ENCODE results near the gene COG5.
"Not testable (repeated sequence)": the region's sequence is repeated elsewhere in the genome, so short reads cannot be mapped to it uniquely, and the experiment has no call there.

Gene COG5

DNA sequence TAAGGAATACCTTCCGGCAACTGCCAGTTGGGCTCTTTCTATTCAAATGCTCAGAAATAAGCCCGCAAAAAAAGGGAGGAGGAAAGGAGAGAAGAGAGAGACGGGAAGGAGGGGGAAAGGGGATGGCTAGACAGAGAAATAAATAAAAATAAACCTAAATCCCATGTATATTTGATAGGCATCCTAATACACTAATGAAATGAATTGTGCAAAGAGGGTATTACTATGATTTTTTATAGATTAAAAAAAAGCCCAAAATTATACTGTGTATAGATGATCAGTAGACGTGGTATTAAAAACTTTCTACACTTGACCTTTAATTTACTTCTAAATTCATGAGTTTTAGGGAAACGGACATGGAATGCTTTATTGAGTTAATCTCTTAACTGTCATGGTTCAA lies 305.0 kb downstream of the COG5 start:
- DNase-seq: no peak

DNA sequence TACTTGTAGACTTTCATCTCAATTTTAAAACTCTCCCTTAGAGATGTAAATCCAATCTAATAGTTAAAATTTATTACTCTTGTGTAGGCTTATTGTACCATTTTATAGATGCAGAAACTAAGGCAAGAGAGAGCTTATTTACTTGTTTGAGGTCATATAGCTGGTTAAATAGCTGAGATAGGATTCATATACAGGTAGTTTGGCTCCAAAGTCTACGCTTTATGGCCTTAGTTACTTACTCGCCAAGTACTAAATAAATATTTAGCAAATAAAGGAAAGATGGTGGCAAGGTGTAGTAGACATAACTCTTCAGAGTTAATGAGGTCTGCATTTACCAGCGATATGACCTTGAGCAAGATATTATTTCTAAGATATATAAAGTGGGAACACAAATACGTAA lies 308.1 kb downstream of the COG5 start:
- no peak for DNase-seq

DNA sequence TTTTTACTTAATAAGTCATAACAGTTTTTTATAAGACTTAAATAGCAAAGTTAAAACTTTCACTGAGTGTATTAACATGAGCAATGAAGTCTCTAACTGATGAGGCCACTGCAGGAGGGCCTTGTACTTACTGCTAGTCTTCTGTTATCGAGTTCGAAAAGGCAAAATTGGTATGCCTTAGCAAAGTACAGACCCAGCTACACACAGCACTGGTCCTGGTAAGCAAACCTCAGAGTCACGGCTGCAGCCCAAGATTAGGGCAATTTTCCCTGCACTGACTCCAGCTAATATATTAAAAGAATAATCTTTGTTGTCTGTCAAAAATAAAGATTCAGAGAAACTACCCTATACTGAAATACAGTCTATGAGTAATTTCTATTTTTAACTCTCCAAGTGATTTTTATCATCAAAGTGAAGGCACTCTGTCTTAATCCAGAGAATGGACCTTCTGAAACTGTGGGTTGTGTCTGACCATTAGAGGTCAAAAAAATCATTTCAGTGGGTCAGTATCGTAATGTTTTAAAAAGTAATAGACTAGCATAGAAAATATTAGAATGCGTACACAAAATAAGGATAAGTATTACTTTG lies 309.2 kb downstream of the COG5 start:
- no peak for DNase-seq

DNA sequence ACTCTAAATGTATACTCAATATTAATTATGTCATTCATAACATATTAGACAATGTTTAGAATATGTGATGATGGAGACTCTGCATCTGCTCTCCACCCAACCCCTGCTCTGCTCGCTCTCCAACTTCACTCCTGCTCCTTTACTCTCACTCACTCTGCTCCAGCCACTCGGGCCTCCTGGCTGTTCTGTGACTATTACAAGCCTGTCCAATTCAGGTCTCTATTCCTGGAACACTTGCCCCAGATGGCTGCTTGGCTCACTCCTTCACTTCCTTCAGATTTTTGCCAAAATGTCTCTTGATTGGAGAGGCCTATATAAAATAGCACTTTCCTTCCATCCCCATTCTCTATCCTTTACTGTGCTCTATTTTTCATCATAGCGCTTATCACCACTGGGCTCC lies 310.1 kb downstream of the COG5 start:
- DNase-seq: no peak

DNA sequence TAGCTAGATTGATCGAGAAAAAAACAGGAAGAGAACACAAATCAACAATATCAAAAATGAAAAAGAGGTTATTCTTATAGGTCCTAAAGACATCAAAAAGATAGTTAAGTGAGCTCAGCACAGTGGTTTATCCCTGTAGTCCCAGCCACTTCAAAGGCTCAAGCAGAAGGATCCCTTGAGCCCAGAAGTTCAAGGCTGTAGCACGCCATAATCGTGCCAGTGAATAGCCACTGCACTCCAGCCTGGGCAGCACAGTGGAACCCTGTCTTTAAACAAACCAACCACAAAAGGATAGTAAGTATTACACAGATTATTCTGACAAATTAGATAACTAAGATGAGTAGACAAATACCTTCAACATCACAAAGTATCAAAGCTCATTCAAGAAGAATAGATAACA lies 311.8 kb downstream of the COG5 start:
- DNase-seq: no peak

DNA sequence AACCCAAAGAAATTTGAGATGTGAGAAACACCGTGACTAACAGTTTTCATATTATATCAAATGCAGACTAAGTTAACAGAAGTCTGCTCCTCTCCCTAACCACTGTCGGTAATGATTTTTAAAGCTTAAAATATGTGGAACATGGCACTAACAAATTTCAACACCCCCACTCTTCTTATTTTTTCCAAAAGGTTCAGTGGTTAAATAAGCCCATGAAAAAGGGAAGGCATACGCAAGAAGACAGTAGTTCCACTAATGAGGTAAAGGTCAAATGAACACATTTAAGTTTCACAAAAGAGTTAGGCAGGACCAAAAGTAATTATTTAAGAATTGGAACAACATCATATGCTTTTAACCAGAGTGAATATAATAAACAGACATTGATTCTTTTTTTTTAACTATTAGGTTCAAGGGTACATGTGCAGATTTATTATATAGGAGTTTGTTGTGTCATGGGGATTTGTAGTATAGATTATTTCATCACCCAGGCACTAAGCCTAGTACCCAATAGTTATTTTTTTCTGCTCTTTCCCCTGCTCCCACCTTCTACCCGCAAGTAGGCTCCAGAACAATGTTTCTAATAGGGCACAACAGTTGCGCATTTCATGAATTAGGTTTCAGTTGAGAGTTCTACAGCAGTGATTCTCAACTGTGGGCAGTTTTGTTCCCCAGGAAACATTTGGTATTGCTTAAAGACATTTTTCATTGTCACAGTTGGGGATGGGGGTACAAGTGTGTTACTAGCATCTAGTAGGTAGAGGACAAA lies 315.0 kb downstream of the COG5 start:
- no peak for DNase-seq

DNA sequence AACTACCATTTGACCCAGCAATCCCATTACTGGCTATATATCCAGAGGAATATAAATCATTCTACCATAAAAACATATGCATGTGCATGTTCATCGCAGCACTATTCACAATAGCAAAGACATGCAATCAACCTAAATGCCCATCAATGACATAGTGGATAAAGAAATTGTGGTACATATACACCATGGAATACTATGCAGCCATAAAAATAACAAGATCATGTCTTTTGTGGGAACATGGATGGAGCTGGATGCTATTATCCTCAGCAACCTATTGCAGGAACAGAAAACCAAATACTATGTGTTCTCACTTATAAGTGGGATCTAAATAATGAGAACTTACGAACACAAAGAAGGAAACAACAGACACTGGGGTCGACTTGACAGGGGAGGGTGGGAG lies 316.9 kb downstream of the COG5 start:
- not testable (repeated sequence) for DNase-seq

DNA sequence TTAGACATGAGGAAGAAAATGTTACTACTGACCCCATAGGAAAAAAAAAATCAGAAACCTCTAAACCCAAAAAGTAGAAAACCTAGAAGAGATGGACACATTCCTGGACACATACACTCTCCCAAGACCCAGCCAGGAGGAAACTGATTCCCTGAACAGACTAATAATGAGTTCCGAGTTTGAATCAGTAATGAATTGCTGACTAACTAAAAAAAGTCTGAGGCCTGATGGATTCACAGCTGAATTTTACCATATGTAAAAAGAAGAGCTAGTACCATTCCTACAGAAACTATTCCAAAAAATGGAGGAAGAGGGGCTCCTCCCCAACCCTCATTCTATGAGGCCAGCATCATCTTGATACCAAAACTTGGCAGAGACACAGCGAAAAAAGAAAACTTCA lies 319.1 kb downstream of the COG5 start:
- no peak for DNase-seq

DNA sequence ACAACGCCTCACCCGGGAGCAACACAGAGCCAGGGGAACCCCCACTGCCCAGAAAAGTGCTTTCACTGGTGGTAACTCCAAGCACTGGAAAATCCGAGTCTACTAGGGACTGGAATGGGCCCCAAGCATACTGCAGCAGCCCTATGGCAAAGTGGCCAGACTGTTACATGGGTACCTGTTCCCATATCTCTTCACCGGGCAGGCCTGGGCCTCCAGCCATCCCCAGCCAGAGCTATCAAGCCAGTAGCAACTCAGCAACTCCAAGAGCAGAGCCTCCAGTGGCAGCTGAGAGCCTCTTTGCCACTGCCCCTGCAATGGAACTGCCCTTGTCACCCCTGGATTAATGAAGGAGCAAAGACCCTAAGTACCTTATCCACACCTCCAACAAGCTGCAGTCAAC lies 321.5 kb downstream of the COG5 start:
- no peak for DNase-seq

DNA sequence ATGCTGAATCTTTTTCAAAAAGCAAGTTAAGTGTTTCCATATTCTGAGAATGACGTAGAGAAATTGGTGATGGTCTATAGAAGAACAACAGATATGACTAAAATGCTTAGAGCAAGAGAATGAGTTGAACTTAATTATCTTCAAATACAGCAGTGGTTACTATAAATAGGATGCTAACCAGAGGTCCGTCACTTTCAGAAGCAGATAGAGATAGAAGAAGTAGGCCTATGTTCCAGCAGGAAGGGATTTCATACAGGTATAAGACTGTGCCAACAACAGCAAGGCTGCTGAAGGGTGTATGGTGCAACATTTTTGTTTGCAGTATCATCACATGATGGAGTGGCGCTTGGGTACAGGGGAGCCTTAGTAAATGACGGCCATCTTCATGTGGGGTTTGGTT lies 326.3 kb downstream of the COG5 start:
- DNase-seq: no peak

DNA sequence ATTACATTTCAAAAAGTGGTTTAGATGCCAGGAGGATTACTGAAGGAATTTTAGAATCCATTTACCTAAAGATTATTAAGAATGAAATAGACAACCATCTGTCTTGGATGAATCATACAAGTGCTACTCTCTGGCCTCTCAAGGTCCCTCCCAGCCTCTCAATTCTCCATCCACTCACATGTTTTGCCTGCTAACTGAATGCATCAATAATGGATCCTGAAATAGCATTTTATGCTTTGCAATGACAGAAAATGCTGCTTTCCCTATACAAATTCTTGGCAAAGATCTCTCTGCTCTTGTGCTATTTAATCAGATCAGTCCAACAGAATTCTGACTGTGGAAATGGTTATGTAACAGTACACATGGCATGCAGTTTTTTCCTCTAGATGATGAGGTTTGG lies 326.9 kb downstream of the COG5 start:
- DNase-seq: no peak

DNA sequence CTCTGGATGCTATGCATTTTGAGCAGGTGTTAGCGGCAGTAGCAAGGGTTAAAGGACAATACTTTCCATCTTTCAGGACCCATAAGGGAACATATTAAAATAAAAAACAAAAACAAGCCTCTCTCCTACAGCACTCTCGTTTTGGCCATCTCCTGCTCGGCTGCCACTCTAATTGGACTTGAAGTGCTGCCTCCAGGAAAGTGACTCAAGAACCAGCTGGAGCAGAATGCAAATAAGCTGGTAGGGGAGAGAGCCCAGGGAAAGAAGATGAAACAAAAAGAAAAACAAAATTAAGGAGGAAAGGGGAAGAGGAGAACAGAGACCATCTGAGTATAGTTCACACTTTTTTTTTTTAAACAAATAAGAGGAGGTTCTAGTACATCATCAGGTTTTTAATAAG lies 329.3 kb downstream of the COG5 start:
- no peak for DNase-seq

DNA sequence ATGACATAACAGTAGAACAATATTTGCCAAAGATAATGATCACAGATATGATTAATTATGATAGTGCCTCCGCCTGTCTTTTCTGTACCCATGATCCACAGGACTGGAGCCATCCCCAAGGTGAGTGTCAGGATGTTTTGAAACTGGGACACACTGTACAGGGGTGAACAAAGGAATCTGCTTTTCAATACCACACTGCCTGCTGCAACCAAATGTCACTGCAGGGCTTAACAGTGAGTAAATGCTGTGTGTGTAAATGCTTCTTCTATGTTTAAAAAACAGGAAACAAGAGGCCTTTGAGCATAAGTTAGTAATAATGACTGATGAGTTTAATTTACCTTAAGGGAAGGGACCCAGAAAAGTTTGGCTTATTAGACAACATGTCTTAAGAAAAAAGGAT lies 329.7 kb downstream of the COG5 start:
- no peak for DNase-seq

DNA sequence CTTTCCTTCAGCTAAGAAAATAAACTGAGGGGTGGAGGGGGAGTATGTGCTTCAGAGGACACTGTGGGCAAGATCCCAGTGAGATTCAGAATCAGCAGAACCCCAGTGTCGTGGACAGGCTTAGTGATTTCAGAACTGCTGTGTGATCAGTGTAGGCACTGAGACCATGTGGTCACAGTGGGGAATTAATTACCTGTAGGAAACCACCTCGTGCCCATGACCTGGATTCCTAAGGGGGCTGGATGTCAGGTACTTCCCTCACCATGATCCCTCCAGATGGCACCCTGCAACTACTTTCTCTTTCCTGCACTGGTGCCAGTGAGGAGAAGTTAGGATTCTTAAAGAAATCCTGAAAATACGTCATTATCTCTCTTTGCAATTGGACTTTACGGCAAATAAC lies 330.5 kb downstream of the COG5 start:
- DNase-seq: no peak

DNA sequence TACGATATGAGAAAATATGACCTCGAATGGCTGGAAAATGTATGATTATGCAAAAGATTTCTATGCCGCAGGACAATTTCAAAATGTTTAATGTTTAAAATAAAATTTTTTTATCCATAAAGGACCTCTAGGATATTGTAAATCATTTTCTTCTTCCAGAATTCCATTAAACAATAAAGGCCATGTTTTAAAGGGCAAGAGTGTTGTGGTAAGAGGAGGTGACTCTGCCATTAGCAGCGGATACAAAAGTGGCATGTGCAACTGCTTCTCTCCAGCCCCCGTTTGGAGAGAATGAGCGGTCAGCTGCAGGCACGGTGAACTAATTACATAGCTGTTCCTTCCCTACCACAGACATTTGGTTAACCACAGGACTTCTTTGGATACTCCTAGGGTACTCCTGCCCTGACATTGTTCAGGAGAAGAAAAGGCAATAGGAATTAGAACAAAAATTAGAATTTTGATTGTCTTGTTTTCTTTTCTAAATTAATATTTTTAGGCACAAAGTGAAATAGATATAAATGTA lies 331.1 kb downstream of the COG5 start:
- no peak for DNase-seq

DNA sequence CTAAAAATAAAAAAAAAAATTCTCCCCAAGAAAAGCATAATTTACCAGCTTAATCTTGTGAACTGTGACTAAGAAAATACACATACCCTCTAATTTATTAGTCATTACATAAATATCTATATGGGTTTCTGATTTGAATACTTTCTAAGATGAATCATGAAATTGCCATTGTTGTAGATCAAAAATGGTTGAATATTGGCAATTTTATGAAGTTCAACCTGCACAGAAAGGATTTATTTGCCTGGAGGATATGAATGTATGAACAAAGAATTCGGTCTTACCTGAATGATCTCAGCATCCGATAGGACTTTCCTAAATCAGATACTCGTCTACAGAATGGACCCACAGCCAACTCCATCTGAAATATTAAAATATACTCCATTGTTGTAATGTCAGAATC lies 333.4 kb downstream of the COG5 start:
- DNase-seq: no peak

DNA sequence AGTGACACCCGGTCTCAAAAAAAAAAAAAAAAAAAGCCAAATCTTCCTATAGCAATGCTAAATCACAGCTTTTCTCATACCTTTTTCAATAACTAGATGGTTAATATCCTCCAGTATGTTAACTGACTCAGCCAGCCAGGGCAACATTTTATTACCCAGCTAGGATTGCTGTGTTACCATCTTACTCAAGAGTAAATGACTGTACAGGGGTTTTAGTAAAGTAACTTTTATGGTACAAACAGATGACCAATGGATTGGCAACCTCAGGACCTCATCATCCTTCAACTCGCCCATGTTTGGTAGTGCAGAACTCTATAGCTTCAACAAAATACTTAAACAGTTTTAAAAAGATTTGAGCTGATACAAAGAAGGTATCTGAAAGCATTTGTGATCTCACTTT lies 335.4 kb downstream of the COG5 start:
- DNase-seq: no peak

DNA sequence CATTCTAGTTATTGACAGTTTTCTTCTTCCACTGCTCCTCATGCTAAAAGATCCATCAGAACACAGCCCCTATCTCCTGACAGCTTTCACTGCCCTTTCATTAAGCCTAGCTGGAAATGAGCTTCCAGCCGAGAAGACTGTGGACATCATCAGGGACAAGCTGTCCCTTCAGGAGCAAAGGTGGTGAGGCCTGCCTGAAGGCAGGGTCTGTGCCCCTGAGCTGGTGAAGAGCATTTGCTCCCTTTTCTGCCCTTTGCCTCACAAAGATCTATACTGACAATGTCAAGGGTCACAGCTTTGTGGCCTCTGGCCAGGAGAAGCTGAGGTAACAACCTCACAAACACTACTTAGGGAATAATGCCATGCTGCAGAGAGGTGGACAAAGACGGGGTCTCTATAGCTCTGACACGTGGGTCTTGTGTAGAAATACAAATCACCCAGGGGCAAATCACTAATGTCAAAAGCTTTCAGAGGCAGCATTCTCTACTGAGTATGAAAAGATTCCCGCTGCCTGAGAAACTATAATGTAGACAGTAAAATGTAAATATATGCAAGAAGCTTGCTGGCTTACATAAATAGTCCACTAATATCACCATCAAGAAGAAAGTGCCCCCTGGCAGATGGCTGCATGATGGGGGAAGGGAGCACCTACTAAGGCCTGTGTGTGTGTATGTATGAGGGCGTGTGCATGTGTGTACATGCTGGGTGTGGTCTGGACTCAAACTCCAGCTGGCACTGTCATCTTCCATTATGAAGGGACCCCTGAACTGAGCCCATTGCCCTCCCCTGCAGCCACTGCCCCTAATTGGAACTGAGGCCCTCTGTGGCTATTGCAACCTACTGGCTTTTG lies 339.1 kb downstream of the COG5 start:
- no peak for DNase-seq

DNA sequence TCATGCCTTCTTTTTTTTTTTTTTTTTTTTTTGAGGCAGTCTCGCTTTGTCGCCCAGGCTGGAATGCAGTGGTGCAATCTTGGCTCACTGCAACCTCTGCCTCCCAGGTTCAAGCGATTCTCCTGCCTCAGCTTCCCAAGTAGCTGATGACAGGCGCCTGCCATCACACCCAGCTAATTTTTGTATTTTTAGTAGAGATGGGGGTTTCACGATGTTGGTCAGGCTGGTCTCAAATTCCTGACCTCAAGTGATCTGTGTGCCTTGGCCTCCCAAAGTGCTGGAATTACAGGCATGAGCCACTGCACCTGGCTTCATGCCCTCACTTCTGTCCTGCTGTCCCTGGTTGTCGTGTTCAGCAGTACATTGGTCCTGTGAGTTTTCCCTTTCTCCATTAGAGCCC lies 342.9 kb downstream of the COG5 start:
- not testable (repeated sequence) for DNase-seq

DNA sequence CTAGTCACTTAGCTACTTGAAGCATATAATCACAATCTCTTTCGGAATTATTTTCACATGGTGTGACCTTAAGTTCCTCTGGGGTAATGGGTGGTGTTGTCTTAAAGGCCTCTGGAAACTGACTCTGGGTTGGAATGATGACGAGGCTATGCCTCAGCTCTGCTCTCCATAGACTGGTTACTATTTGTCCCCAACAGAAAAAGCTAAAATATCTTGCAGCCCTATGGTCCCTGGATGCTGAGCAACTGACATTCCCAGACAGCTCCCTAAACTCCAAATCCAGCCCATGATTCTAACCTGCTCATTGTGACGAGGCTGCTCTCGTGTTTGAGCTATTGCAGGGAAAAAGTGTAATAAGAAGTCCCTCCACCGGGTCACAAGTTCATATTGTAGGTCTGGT lies 343.4 kb downstream of the COG5 start:
- no peak for DNase-seq

DNA sequence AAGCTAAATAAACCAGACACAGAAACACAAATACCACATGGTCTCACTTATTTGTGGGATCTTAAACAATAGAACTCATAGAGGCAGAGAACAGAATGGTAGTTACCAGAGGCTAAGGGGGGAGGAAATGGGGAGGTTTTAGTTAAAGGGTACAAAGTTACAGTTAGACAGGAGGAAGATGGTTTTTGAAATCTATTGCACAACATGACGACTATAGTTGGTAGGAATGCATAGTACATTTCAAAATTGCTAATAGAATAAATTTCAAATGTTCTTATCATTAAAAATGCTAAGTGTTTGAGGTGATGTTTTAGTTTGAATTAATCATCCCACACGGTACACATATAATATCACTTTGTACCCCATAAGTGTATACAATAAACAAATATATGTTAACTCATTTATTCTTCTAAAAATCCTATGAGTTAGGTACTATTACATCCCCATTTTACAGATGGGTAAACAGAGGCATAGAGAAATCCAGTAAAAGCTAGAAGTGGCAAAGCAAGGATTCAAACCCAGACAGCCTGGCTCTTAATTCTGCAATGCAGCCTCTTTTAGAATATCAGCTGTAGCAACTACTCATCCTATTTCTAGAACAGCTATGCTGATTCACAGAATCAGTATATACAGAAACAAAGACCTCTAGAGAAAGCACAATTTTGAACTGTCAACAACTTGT lies 344.0 kb downstream of the COG5 start:
- no peak for DNase-seq

DNA sequence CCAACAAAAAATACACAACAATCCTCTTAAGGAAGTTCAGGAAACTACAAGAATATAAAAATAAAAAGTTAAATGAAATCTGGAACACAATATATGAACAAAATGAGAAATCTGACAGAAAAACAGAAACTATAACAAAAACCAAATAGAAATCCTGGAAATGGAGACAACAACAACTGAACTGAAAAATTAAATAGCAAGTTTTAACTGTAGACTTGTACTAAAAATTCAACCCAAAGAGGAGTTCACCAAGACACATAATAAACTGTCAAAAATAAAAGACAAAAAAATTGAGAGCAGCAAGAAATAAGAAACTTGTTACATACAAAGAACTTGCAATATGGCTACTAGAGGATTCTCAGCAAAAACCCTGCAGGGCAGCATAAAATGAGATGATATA lies 349.8 kb downstream of the COG5 start:
- no peak for DNase-seq

DNA sequence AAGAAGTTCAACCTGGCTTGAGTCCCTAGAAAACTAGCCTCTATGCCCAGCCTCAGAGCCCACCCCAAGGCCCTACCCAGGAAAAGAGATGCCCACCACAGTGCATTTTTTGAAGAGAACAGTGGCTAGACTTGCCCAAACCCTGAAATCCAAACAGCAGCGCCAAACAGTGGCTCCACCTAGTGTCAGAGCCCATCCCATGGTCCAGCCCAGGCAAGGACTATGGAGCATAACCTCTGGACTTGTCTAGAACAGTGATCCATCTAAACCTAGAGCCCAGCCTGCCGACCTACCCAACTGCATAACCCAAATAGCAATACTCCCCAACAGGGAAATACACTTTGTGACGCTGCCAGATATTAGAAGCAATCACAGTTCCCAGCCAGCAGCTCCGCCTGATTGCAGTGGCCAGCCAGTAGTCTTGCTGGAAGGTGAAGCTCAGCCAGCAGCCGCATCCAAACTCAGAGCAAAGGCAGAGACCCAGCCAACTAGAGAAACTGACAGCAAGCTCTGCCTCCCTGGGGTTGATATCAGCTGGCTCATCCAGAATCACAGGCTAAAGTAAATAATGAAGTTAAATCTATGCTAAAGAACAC lies 350.4 kb downstream of the COG5 start:
- no peak for DNase-seq

All from bone marrow (tissue), 2 donors.